Measurements from ENCODE around the gene ASZ1. TPM values are rescaled to one million over a fixed set of nuclear protein-coding genes. Genes with fewer than 3 reads are reported as not detected.

ASZ1 gene
- total RNA-seq, 1 donor from 2014 or later, result not detected

GRCh38 chr7:117411539-117411938 lies 15.8 kb downstream of the ASZ1 start:
- intact Hi-C loops (cut with DNase I), result no loop called here

GRCh38 chr7:117408831-117409230 lies 18.5 kb downstream of the ASZ1 start:
- Histone ChIP-seq H3K27ac (no peak overlapping the region), H3K36me3 (no peaks in the 10 kb centered on the region), H3K9me3 (no peaks in the 10 kb centered on the region), H3K27me3 (no peaks in the 10 kb centered on the region), H3K4me3 (no peak overlapping the region), H3K4me1 (no peaks in the 10 kb centered on the region)
- ATAC-seq, result no peak
- no peak for DNase-seq
- intact Hi-C loops (cut with DNase I), result no loop called here
- TF ChIP-seq CTCF (IDR thresholded peaks at IDR 0.05), result no peak

More at GRCh38 chr7:117411539-117411938, 15.8 kb downstream of the ASZ1 start:
- no peaks in the 10 kb centered on the region for H3K9me3 ChIP-seq
- H3K27ac ChIP-seq, result no peak overlapping the region
- DNase-seq (no peak), ATAC-seq (no peak)
- no peaks in the 10 kb centered on the region for H3K27me3 ChIP-seq
- no peak for TF ChIP-seq CTCF (IDR thresholded peaks at IDR 0.05)
- H3K4me1 ChIP-seq, result no peaks in the 10 kb centered on the region
- H3K36me3 ChIP-seq, result no peaks in the 10 kb centered on the region
- no peak overlapping the region for H3K4me3 ChIP-seq

- Histone ChIP-seq H3K9me3 (no peaks in the 10 kb centered on the region), H3K27me3 (no peaks in the 10 kb centered on the region), H3K4me3 (no peak overlapping the region), H3K36me3 (no peaks in the 10 kb centered on the region), H3K27ac (no peak overlapping the region), H3K4me1 (no peaks in the 10 kb centered on the region)
- TF ChIP-seq CTCF (IDR thresholded peaks at IDR 0.05), result no peak
- no peak for ATAC-seq
- intact Hi-C loops (cut with DNase I), result no loop called here
- DNase-seq, result no peak
These were observed 21.8 kb downstream of the ASZ1 start for GRCh38 chr7:117405519-117405918.

- no peak for ATAC-seq
- intact Hi-C loops (cut with DNase I), result no loop called here
- H3K27ac ChIP-seq, result no peak overlapping the region
- no peak for DNase-seq
- H3K4me3 ChIP-seq, result no peak overlapping the region
- H3K27me3 ChIP-seq, result no peaks in the 10 kb centered on the region
- no peaks in the 10 kb centered on the region for H3K9me3 ChIP-seq
- no peak for TF ChIP-seq CTCF (IDR thresholded peaks at IDR 0.05)
- H3K4me1 ChIP-seq, result no peaks in the 10 kb centered on the region
- no peaks in the 10 kb centered on the region for H3K36me3 ChIP-seq
These were observed 23.6 kb downstream of the ASZ1 start for GRCh38 chr7:117403737-117404136.

- DNase-seq (no peak), ATAC-seq (no peak)
- H3K9me3 ChIP-seq, result no peaks in the 10 kb centered on the region
- no peak overlapping the region for H3K4me3 ChIP-seq
- no peak overlapping the region for H3K27ac ChIP-seq
- no peaks in the 10 kb centered on the region for H3K4me1 ChIP-seq
- intact Hi-C loops (cut with DNase I), result no loop called here
- no peaks in the 10 kb centered on the region for H3K36me3 ChIP-seq
- no peaks in the 10 kb centered on the region for H3K27me3 ChIP-seq
- TF ChIP-seq CTCF (IDR thresholded peaks at IDR 0.05), result no peak
These were observed 25.2 kb downstream of the ASZ1 start for GRCh38 chr7:117402109-117402508.

- Histone ChIP-seq H3K4me1 (no peaks in the 10 kb centered on the region), H3K36me3 (no peaks in the 10 kb centered on the region), H3K9me3 (no peaks in the 10 kb centered on the region), H3K27ac (no peak overlapping the region), H3K27me3 (no peaks in the 10 kb centered on the region), H3K4me3 (no peak overlapping the region)
- DNase-seq (no peak), ATAC-seq (no peak)
- peak; percentile 11 for TF ChIP-seq CTCF (IDR thresholded peaks at IDR 0.05)
- intact Hi-C loops (cut with DNase I), result no loop called here
These were observed 25.8 kb downstream of the ASZ1 start for GRCh38 chr7:117401293-117402002.

All from upper lobe of right lung (tissue), 1 donor.